Ecto neural progenitor cell (in vitro differentiated cells): ENCODE data around the gene TAS1R1.

ENCODE experiments used
- DNase-seq: peaks from one replicate; pipeline ENCODE4 v3.0.0-alpha.2; 2018; ENCODE audit warnings: low spot score

TAS1R1 gene

DNA sequence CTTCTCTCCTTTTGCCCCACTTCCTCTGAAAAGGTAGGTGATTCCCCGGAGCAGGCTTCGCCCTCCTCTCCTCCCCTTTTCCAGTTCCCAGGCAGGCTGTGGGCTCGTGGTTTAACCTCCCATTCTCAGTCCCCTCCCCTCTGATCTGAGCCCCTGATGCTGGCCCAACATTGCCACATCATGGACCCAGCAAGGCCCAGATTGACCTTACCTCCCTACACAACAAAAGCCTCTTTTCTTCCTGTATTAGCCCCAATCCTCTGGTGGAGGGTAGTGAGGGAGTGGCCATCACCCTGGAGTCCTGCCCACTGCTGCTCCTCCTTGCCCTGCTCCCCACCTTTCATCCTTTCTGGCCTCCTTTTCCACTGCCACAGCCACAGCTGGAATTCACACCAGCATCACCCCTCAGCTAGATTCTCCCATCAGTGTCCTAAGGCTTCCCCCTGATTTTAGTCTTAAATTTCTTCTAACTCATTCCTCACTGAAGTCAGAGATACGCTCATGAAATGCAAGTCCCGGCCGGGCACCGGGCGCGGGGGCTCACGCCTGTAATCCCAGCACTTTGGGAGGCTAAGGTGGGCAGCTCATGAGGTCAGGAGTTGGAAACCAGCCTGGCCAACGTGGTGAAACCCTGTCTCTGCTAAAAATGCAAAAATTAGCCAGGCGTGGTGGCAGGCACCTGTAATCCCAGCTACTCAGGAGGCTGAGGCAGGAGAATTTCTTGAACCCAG, 17.7 kb downstream of the TAS1R1 start:
- DNase-seq = no peak

DNA sequence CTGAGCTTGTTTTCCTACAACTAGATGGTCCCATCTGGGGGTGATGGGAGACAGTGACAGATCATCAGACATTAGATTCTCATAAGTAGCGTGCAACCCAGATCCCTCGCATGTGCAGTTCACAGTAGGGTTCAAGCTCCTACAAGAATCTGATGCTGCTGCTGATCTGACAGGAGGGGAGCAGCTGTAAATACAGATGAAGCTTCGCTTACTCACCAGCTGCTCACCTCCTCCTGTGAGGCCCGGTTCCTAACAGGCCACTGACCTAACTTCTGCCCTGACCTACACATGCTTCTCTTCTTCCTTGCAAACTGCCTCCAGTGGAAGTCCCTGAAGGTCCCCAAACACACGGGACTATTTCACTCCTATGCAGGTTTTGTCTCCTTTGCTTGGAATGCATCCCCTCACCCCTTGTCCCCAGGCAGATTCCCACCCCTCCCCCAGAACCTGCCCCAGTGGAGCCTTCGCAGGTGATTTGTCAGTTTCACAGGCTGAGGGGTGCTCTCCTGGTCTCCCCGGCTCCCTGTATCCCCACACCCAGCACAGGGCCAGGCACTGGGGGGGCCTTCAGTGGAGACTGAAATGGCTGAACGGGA, 19.0 kb downstream of the TAS1R1 start:
- no peak for DNase-seq

GRCh38 chr1:6574818-6575217, 19.7 kb downstream of the TAS1R1 start:
- DNase-seq = no peak

- DNase-seq = no peak
These were observed 22.9 kb downstream of the TAS1R1 start for GRCh38 chr1:6577831-6578525.

GRCh38 chr1:6578624-6579373, 23.7 kb downstream of the TAS1R1 start:
- DNase-seq = no peak

- peak; percentile 99 for DNase-seq
These were observed 24.4 kb downstream of the TAS1R1 start, which contains the start of gene ZBTB48 for GRCh38 chr1:6579374-6580118. Gene ZBTB48 (plus strand): TSS chr1:6579994. CDS start chr1:6580610, 616 bp downstream.

DNA sequence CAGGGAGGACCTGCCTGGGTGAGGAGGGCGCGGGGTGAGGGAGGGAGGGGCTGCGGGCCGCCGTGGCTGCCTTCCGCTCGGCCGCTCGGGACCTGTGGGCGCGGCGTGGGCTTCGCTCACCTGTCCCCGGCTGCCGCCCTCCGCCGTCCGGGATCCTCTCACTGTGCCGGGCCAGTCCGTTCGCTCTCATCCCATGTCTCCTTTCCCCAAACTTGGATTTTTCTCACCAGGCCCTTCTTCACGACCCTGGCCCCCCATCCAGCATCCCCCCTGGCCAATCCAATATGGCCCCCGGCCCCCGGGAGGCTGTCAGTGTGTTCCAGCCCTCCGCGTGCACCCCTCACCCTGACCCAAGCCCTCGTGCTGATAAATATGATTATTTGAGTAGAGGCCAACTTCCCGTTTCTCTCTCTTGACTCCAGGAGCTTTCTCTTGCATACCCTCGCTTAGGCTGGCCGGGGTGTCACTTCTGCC, 25.0 kb downstream of the TAS1R1 start:
- no peak for DNase-seq

DNA sequence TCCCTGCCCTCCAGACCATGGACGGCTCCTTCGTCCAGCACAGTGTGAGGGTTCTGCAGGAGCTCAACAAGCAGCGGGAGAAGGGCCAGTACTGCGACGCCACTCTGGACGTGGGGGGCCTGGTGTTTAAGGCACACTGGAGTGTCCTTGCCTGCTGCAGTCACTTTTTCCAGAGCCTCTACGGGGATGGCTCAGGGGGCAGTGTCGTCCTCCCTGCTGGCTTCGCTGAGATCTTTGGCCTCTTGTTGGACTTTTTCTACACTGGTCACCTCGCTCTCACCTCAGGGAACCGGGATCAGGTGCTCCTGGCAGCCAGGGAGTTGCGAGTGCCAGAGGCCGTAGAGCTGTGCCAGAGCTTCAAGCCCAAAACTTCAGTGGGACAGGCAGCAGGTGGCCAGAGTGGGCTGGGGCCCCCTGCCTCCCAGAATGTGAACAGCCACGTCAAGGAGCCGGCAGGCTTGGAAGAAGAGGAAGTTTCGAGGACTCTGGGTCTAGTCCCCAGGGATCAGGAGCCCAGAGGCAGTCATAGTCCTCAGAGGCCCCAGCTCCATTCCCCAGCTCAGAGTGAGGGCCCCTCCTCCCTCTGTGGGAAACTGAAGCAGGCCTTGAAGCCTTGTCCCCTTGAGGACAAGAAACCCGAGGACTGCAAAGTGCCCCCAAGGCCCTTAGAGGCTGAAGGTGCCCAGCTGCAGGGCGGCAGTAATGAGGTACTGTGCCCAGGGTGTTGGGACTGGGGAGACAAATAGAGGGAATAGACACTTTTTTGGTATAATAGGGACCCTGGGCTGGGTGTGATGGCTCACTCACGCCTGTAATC, 25.7 kb downstream of the TAS1R1 start:
- no peak for DNase-seq

DNA sequence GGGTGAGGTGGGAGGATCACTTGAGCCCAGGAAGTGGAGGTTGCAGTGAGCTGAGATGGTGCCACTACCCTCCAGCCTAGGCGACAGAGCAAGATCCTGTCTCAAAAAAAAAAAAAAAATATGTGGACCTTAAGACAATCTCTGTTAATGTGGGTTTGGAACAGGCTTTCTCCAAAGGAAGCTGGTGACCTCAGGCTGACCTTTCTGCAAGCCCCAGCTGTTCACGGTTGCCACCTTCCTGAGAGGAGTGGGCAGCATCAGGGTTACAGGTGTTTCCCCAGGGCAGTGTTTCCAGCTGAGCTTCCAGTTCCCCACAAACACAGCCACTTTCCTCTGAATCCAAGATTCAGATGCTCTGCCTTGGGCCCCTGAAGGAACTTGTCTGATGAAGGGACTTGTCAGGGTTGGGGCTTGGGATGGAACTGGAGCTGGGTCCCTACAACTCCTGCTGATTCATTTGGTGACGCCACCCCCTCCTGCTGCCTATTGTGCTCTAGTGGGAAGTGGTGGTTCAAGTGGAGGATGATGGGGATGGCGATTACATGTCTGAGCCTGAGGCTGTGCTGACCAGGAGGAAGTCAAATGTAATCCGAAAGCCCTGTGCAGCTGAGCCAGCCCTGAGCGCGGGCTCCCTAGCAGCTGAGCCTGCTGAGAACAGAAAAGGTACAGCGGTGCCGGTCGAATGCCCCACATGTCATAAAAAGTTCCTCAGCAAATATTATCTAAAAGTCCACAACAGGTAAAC, 26.6 kb downstream of the TAS1R1 start:
- DNase-seq = no peak

DNA sequence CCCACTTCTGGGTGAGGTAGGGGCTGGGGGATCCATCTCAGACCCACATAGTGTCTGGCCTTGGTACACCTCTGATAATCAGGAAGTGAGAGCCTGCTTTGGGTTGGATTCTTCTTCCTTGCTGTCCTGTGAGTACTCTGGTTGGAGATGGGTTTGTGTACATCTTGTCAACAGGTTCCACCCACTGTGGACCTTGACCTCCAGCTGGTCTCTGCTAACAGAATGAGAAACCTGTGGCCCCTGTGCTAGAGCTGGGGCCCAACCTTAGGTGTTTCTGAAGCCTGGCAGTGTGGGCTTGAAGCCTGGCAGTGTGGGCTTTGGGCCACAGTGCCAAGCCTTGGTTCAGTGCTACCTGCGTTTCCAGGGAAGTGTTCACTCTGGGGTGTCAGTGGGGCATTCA, 27.3 kb downstream of the TAS1R1 start:
- DNase-seq = no peak

GRCh38 chr1:6584126-6585080, 29.3 kb downstream of the TAS1R1 start:
- no peak for DNase-seq

- no peak for DNase-seq
These were observed 30.1 kb downstream of the TAS1R1 start for GRCh38 chr1:6585081-6585722.

- DNase-seq = no peak
These were observed 30.7 kb downstream of the TAS1R1 start for GRCh38 chr1:6585841-6586240.

GRCh38 chr1:6586404-6586816, 31.3 kb downstream of the TAS1R1 start:
- no peak for DNase-seq

DNA sequence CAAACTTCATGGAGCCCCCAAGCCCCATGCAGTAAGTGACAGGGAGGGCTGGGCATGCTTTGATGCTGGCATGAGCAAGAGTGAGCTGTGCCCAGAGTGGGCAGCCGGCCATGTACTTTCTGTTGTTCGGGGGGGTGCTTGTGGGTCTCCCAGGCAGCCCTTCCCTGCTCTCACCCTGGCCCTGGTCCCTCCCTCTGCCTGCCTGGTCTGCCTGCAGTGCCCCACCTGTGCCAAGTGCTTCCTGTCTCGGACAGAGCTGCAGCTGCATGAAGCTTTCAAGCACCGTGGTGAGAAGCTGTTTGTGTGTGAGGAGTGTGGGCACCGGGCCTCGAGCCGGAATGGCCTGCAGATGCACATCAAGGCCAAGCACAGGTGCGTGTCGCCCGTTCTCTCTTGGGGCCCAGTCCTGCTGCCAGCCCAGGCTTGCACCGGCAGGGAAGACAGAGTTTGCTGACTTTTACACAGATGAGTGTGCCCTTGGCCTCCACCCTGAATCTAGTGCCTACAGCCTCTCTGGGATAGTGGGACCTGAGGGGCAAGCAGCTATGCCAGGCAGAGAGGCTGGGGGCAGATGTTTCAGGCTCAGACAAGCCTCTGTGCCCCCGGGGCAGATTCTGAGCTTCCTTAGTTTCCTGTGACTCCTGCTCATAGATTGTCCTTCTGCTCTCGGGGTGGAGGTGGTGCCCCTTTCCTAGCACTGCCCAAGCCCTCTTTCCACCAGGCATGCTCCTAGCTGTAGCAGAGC, 32.3 kb downstream of the TAS1R1 start:
- no peak for DNase-seq

DNA sequence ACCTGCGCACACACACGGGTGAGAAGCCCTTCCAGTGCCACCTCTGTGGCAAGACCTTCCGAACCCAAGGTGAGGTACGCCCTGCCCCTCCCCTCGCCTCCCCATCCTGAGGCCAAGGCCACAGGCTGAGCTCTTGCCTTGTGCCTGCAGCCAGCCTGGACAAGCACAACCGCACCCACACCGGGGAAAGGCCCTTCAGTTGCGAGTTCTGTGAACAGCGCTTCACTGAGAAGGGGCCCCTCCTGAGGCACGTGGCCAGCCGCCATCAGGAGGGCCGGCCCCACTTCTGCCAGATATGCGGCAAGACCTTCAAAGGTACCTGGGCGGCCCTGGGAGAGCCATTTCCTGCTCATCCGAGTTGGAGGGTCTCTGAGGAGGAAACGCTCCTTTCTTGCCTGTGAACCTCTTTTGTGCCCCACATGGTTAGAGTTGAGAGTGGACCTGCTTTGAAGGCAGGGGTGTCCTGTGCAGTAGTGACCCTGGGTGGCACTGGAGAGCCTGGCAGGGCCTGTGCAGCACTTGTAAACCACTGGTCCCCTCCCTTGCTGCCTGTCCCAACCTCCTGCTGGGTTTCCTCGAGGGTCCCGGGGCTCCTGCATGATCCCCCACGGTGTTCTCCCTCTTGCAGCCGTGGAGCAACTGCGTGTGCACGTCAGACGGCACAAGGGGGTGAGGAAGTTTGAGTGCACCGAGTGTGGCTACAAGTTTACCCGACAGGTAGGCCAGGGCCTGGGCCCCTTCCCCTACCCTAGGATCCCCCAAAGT, 33.2 kb downstream of the TAS1R1 start:
- DNase-seq = no peak
